GM12865 (cell line): ENCODE measurements around the gene GCAT.

Source experiments
- DNase-seq: peaks from one replicate; pipeline ENCODE4 v3.0.0; 2010; ENCODE audit warnings: low read depth
- H3K4me3 ChIP-seq: 2 replicates; pipeline ENCODE4 v1.5.1; 2011; ENCODE audit warnings: mild to moderate bottlenecking, low read depth, low read length, control low read depth
- TF ChIP-seq, protein P1 (sequence below): IDR thresholded peaks from 2 replicates; pipeline ENCODE4 v1.5.1; 2011; ENCODE audit warnings: low read length, control low read depth, low read depth, inconsistent platforms; ENCODE audit not compliant: insufficient read depth; ENCODE audit errors: missing control alignments

Gene GCAT

DNA sequence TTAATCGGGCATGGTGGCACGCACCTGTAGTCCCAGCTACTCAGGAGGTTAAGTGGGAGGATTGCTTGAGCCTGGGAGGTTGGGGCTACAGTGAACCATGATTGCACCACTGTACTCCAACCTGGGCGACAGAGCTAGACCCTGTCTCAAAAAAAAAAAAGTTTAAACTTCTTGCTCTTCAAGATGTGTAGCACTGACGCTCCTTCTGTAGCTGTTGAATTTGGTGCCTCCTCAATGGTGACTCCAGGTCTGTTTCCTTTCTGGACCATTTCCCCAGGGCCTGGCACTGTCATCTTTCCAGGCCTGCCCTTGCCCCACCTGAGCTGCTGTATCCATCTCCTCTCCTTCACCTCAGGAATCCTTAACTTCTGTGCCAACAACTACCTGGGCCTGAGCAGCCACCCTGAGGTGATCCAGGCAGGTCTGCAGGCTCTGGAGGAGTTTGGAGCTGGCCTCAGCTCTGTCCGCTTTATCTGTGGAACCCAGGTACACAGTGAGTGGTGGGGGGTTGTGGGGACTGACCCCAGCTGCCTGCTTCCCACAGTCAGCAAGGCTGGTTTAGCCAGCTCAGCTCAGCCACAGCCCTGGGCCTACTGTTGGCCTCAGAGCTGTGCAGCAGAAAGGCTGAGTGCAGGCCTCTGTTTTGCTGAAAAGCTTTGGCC, 2.1 kb downstream of the GCAT start:
- H3K4me3 ChIP-seq = no peak overlapping the region
- TF ChIP-seq, protein P1, sequence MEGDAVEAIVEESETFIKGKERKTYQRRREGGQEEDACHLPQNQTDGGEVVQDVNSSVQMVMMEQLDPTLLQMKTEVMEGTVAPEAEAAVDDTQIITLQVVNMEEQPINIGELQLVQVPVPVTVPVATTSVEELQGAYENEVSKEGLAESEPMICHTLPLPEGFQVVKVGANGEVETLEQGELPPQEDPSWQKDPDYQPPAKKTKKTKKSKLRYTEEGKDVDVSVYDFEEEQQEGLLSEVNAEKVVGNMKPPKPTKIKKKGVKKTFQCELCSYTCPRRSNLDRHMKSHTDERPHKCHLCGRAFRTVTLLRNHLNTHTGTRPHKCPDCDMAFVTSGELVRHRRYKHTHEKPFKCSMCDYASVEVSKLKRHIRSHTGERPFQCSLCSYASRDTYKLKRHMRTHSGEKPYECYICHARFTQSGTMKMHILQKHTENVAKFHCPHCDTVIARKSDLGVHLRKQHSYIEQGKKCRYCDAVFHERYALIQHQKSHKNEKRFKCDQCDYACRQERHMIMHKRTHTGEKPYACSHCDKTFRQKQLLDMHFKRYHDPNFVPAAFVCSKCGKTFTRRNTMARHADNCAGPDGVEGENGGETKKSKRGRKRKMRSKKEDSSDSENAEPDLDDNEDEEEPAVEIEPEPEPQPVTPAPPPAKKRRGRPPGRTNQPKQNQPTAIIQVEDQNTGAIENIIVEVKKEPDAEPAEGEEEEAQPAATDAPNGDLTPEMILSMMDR = no peak
- no peak for DNase-seq

DNA sequence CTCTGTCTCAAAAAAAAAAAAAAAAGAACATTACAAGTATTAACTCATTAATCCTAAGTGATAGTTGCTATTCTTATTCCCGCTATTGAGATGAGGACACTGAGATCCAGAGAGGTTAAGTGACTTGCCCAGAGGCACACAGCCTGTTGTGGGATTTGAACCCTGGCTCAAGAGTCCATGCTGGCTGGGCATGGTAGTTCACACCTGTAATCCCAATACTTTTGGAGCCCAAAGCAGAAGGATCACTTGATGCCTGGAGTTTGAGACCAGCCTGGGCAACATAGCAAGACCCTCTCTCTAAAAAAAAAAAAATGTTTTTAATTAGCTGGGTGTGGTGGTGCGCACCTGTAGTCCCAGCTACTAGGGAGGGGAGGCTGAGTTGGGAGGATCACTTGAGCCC, 4.1 kb downstream of the GCAT start:
- no peak overlapping the region for H3K4me3 ChIP-seq
- DNase-seq = no peak
- TF ChIP-seq, protein P1 = no peak

DNA sequence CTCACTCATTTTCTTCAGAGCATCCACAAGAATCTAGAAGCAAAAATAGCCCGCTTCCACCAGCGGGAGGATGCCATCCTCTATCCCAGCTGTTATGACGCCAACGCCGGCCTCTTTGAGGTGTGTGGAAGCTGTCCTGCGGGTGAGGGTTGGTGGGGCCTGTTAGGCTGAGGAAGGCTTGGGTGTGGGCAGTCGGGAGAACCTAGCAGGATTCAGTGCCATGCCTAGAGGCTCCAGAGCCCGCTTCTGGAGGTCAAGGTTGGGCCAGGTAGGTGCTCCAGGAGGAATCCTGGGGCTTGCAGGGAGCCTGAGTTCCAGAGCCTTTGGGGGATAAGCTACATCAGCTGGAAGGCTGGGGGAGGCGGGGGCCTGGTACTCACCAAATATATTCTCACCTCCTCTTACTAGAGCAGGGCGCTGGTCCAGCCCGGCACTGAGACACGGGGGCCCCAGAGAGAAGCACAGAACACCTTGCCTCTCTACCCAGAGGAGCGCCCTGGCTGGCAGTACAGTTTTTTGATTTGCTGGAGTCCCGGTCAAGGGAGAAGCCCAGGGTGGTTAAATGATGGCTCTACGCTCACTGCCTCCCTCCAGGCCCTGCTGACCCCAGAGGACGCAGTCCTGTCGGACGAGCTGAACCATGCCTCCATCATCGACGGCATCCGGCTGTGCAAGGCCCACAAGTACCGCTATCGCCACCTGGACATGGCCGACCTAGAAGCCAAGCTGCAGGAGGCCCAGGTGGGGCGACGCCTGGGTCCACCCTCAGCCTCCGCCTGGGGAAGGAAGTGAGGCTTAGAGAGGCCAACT, 5.3 kb downstream of the GCAT start:
- DNase-seq = no peak
- no peak overlapping the region for H3K4me3 ChIP-seq
- TF ChIP-seq, protein P1 = no peak

DNA sequence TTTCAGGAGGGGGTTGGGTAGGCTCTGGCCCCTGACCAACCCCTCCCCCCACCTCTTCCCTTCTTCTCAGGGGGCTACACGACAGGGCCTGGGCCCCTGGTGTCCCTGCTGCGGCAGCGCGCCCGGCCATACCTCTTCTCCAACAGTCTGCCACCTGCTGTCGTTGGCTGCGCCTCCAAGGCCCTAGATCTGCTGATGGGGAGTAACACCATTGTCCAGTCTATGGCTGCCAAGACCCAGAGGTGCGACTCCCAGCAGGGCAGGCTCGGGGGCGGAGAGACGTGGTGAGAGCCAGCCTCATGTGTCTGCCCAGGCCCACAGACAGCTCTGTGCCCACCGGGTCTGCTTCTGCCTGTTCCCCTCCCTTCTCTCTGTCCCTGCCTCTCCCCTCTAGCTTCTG, 7.9 kb downstream of the GCAT start:
- TF ChIP-seq, protein P1 = no peak
- DNase-seq = no peak
- no peak overlapping the region for H3K4me3 ChIP-seq

DNA sequence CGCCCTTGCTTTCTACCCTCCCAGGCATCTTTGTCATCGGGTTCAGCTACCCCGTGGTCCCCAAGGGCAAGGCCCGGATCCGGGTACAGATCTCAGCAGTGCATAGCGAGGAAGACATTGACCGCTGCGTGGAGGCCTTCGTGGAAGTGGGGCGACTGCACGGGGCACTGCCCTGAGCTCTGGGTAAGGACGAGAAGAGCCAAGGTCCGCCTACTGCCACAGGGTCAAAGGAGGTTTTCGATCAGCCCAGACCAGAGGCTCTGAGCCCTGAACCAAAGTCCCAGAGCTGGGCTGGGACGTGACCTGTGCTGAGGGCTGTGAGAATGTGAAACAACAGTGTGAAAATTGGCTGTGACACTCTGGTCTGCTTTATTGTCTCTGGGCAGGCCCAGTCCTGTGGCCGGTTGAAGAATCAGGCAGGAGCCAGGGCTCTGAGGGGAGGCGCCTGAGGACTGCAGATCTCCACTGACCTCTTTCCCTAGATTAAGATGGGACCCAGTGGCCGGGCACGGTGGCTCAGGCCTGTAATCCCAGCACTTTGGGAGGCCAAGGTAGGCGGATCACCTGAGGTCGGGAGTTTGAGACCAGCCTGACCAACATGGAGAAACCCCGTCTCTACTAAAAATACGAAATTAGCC, 8.9 kb downstream of the GCAT start:
- H3K4me3 ChIP-seq = no peak overlapping the region
- no peak for DNase-seq
- TF ChIP-seq, protein P1 = no peak

DNA sequence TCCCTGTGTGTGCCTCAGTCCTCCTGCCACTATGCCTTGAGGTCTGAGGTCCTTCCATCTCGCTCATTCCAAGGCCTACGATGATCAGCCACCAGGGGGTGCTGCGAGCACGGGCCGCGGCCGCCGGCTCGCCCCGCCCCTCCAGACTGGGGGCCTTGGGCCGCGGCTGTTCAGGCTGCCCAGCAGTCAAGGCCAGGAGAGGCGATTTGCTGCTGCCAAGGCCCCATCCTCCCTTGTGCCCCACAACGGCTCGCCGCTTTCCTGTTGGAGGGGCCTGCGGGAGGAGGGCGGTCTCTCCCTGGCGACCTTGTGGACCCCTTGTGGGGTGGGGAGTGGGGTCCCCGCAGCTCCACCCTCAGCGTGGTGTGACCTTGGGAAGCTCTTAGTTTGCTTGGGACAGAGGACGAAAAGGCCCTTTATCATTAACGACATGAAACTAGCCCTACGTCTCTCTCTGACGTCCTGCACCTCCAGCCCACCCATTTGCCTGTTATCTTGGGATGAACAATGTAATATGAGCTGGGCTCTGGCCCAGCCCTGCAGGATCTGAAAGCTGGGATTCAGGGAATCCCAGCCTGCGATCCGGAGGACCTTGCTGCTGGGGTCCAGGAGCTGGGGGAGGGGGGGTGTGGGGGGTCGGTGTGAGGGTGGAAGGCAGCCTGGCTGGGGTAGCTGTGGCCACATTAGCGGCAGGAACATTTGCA, 10.1 kb downstream of the GCAT start:
- DNase-seq = peak; percentile 79
- H3K4me3 ChIP-seq = peak overlapping the region; percentile 23; the same call in 1 of the 2 replicates
- TF ChIP-seq, protein P1 = peak; percentile 94
